Fibroblast of pulmonary artery (primary cell): ENCODE results near the gene DMAC2.

Experiments used
- DNase-seq: peaks from one replicate; pipeline ENCODE4 v3.0.0-alpha.2; 2010; ENCODE audit warnings: low read depth
- H3K4me3 ChIP-seq: replicated peaks from 2 replicates; pipeline ENCODE4 v1.5.1; 2011; ENCODE audit warnings: low read depth, mild to moderate bottlenecking, control low read depth, low read length, moderate library complexity
- CTCF ChIP-seq: IDR thresholded peaks from 2 replicates; pipeline ENCODE4 v1.5.1; 2011; ENCODE audit warnings: mild to moderate bottlenecking, control low read depth, low read length, inconsistent platforms; ENCODE audit errors: missing control alignments

Gene DMAC2

GRCh38 chr19:41398598-41398997 is 41.1 kb downstream of the DMAC2 start:
- peak overlapping the region; percentile 74 for H3K4me3 ChIP-seq
- DNase-seq: no peak
- no peak for TF ChIP-seq CTCF

- peak overlapping the region; percentile 74 for H3K4me3 ChIP-seq
- no peak for TF ChIP-seq CTCF
- DNase-seq: no peak
These were observed 41.7 kb downstream of the DMAC2 start for GRCh38 chr19:41398050-41398418.

- no peak for TF ChIP-seq CTCF
- peak; percentile 100 for DNase-seq
- H3K4me3 ChIP-seq: peak within 1 kb of the TSS; percentile 77
These were observed 42.3 kb downstream of the DMAC2 start, which contains the start of the genes BCKDHA and EXOSC5 for GRCh38 chr19:41397086-41398049. Gene BCKDHA (plus strand): TSS chr19:41397818. CDS start chr19:41397828, 10 bp downstream. Gene EXOSC5 (minus strand): TSS chr19:41397359. CDS start chr19:41397328, 31 bp downstream.

GRCh38 chr19:41395355-41395754 is 44.4 kb downstream of the DMAC2 start:
- no peak for TF ChIP-seq CTCF
- DNase-seq: no peak
- H3K4me3 ChIP-seq: no peak overlapping the region

GRCh38 chr19:41392775-41393174 is 46.9 kb downstream of the DMAC2 start:
- H3K4me3 ChIP-seq: no peak overlapping the region
- no peak for TF ChIP-seq CTCF
- no peak for DNase-seq

- DNase-seq: no peak
- TF ChIP-seq CTCF: no peak
- no peak overlapping the region for H3K4me3 ChIP-seq
These were observed 48.1 kb downstream of the DMAC2 start for GRCh38 chr19:41391618-41392017.
